ENCODE measurements around the gene FAM32A. TPM values are rescaled to one million over a fixed set of nuclear protein-coding genes. Genes with fewer than 3 reads are reported as not detected.

The FAM32A gene
- total RNA-seq: 65.9 TPM

DNA sequence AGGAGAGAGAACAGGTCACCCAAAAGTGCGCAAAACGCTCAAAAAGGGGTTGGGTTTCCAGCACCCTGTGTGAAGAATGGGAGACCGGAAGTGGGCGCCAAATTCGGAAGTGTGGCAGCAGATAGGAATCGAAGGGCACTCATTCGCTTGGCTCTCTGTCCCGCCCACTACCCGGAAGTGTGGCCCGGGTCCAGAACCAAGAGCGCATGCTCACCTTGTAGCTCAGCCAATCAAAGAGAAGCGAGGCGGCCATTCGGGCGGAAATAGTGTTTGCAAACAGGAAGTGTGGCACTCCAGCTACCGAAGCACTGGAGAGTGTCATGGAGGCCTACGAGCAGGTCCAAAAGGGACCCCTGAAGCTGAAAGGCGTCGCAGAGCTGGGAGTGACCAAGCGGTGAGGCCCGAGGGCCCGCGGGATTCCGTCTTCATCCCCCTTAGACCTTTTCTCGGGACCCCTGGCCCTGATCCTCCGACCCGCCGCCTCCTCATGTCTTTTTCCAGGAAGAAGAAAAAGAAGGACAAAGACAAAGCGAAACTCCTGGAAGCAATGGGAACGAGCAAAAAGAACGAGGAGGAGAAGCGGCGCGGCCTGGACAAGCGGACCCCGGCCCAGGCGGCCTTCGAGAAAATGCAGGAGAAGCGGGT, at the start of gene FAM32A:
TSS of gene FAM32A (plus strand) at position 288 of the 645 bp plus-strand sequence. CDS start at position 321, 33 bp downstream.

DNA sequence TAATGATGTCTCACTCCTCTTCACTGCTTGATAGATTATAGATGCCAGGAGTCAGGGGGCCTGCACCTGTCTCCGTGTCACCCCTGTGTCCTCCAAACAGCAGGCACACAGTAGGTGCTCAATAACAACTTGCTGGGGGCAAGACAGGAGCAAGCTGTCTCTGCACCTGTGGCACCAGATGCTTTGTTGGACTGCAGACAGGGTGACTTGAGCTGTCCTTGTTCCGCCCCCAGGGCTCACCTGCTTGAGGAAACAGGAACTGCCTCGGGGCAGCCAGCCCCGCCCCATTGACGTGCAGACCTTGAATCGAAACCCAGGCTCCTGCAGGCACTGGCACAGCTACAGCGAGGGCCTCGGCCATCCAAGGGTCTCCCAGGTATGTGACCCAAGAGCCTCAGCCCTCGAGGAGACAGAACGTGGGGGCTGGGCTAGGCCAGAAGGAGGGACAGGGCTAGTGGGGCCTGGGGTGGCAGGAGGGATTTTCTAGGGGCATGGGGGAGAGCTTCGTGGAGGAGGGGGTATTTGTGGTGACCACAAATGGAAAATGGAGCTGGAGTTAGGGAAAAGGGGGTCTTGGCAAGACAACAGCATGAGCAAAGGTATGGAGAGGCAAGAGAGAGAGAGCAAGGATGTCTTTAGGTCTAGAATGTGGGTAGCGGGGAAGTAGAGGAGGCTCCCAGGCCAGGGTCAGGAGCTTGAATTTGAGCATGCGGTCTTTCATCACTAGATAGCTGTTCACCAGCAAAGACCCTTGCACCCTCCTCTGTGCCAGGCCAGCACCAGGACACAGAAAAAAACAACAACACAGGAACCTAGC, 41.6 kb upstream of the FAM32A start, which contains the start of gene HSH2D:
TSS of gene HSH2D (plus strand) at position 287 of the 817 bp plus-strand sequence. CDS start 5,066 bp downstream, outside the sequence.

DNA sequence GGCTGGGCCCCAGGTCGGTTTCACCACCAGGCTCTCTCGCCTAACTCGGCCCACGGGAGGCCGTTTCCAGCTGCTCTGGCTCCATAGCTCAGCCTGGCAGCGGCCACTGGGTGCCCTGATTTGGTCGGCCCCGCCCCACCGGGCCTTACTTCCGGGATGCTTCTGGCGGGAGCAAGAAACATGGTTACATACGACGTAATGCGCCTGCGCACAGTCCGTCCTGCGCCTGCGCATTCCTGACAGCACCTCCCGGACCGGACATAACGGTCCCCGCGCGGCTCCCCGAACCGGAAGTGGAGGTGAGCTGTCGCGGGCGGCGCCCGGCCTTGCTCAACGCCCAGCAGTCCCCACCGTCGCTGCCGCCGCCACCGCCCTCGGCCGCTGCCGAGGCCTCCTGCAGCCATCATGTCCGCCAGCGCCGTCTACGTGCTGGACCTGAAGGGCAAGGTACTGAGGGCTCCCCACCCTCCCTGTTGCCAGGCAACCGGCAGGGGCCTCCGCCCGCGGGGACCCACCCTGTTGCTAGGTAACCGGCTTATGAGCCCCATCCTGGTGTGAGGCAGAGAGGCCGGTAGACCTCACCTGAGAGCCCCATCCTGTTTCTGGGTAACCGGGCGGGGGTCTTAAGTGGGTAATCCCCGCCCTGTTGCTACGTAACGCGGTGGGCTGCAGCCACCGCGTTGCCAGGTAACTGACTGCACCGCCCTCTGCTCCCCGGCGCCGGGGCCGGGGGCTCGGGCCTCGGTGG, 12.6 kb downstream of the FAM32A start, which contains the start of gene AP1M1:
TSS of gene AP1M1 (plus strand) at position 290 of the 748 bp plus-strand sequence. CDS start at position 406, 116 bp downstream.

Small RNAs within 50 kb of the gene (small RNA-seq; reads per million reads assigned to genes)
- gene RF00017 (ENCODE audit: low replicate concordance): not detected

Other genes starting within 250 kb of the FAM32A start
- gene OR10H4, start 236.4 kb upstream of the FAM32A start, total RNA-seq: not detected
- 341 TPM for gene TPM4, start 108.9 kb upstream of the FAM32A start, total RNA-seq
- 59.8 TPM for gene RAB8A, start 73.5 kb upstream of the FAM32A start, total RNA-seq
- gene HSH2D, start 41.7 kb upstream of the FAM32A start, total RNA-seq: 2.6 TPM
- not detected for gene CIB3, start 11.9 kb upstream of the FAM32A start, total RNA-seq
- gene AP1M1, start 12.5 kb downstream of the FAM32A start, total RNA-seq: 49.7 TPM
- 54.6 TPM for gene KLF2, start 139.4 kb downstream of the FAM32A start, total RNA-seq